Astrocyte (in vitro differentiated cells and primary cell): ENCODE measurements around the gene AGTPBP1. TPM values are rescaled to one million over a fixed set of nuclear protein-coding genes. Genes with fewer than 3 reads are reported as not detected.
A peak's percentile ranks its signal among the peaks of the same experiment; 100 is the strongest.

ENCODE experiments used
- DNase-seq: peaks from one replicate; pipeline ENCODE4 v3.0.0-alpha.2; 2010; ENCODE audit warnings: low read depth
- FAIRE-seq: peaks from 2 replicates; lab custom pipeline; 2011; peaks lifted over from hg19 to GRCh38; lab: Jason Lieb, UNC
- H2AFZ ChIP-seq: 2 replicates; pipeline ENCODE4 v1.6.0; 2012; ENCODE audit warnings: low read depth, low read length, inconsistent platforms
- H3K27ac ChIP-seq: 2 replicates; pipeline ENCODE4 v1.5.1; 2011; ENCODE audit warnings: low read depth, low read length, inconsistent platforms
- H3K27me3 ChIP-seq: 2 replicates; pipeline ENCODE4 v1.6.0; 2011; ENCODE audit warnings: low read length, inconsistent platforms; ENCODE audit not compliant: insufficient read depth
- H3K36me3 ChIP-seq: 2 replicates; pipeline ENCODE4 v1.5.1; 2011; ENCODE audit warnings: low read length, inconsistent platforms; ENCODE audit not compliant: insufficient read depth
- H3K4me1 ChIP-seq: 2 replicates; pipeline ENCODE4 v1.5.1; 2011; ENCODE audit warnings: low read length, inconsistent platforms; ENCODE audit not compliant: insufficient read depth
- H3K4me2 ChIP-seq: 2 replicates; pipeline ENCODE4 v1.6.0; 2012; ENCODE audit warnings: low read length, inconsistent platforms
- H3K4me3 ChIP-seq: 2 replicates; pipeline ENCODE4 v1.5.1; 2011; ENCODE audit warnings: low read depth, mild to moderate bottlenecking, low read length, inconsistent platforms; ENCODE audit not compliant: insufficient read depth
- H3K79me2 ChIP-seq: 2 replicates; pipeline ENCODE4 v1.6.0; 2012; ENCODE audit warnings: mild to moderate bottlenecking, low read length, inconsistent platforms; ENCODE audit not compliant: insufficient read depth
- H3K9ac ChIP-seq: 2 replicates; pipeline ENCODE4 v1.6.0; 2012; ENCODE audit warnings: mild to moderate bottlenecking, low read length, inconsistent platforms
- H3K9me3 ChIP-seq: 2 replicates; pipeline ENCODE4 v1.5.1; 2012; ENCODE audit warnings: low read depth, mild to moderate bottlenecking, low read length, inconsistent platforms; ENCODE audit not compliant: insufficient read depth
- H4K20me1 ChIP-seq: 2 replicates; pipeline ENCODE4 v1.6.0; 2012; ENCODE audit warnings: low read length, inconsistent platforms; ENCODE audit not compliant: insufficient read depth
- H3K27ac Mint-ChIP-seq: one replicate; pipeline ENCODE4 v1.8.0; 2021; ENCODE audit warnings: mild to moderate bottlenecking, mixed read lengths; ENCODE audit not compliant: unreplicated experiment
- H3K27me3 Mint-ChIP-seq: one replicate; pipeline ENCODE4 v1.8.0; 2021; ENCODE audit warnings: low read depth, mixed read lengths; ENCODE audit not compliant: unreplicated experiment
- H3K36me3 Mint-ChIP-seq: one replicate; pipeline ENCODE4 v1.8.0; 2021; ENCODE audit warnings: low read depth, mixed read lengths; ENCODE audit not compliant: unreplicated experiment
- H3K4me1 Mint-ChIP-seq: one replicate; pipeline ENCODE4 v1.8.0; 2021; ENCODE audit warnings: low read depth, mixed read lengths; ENCODE audit not compliant: unreplicated experiment
- H3K4me3 Mint-ChIP-seq: one replicate; pipeline ENCODE4 v1.8.0; 2021; ENCODE audit warnings: mild to moderate bottlenecking, moderate library complexity, mixed read lengths; ENCODE audit not compliant: unreplicated experiment
- H3K9me3 Mint-ChIP-seq: one replicate; pipeline ENCODE4 v1.8.0; 2021; ENCODE audit warnings: mild to moderate bottlenecking, mixed read lengths; ENCODE audit not compliant: unreplicated experiment
- EZH2 ChIP-seq: IDR thresholded peaks from 2 replicates; pipeline ENCODE4 v1.6.1; 2012; ENCODE audit warnings: mild to moderate bottlenecking, low read length, inconsistent platforms; ENCODE audit not compliant: insufficient read depth
- total RNA-seq: library from RNA; stranded (reverse); gene quantifications from 2 replicates; pipeline ENCODE4 v1.2.1, GENCODE V29; 2021
- TF ChIP-seq, protein P1 (sequence below): IDR thresholded peaks from 2 replicates; pipeline ENCODE4 v1.5.1; 2011; ENCODE audit warnings: low read depth, mild to moderate bottlenecking, inconsistent platforms, low read length, moderate library complexity; ENCODE audit not compliant: insufficient read depth

Gene AGTPBP1
- total RNA-seq, 1 donor from 2014 or later: 30.0 TPM

DNA sequence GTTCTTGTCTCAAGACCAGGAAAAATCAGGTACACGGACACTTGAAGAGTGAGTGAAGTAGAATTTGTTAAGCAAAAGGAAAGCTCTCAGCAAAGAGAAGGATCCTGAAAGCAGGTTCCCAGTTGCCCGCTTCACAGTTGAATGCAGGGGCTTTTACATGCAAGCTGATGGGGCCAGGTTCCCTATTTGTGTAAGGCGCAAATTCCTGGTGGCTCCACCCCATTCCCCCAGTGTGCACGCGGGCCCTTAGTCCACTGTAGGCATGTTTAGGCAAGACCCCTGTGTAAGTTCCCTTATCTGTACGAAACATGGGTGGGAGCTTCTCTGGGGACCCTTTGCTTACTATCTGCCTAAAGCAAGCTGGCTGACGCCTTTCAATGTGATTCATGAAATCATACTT lies 2.7 kb upstream of the AGTPBP1 start:
- no peaks in the 10 kb centered on the region for H3K9me3 Mint-ChIP-seq
- FAIRE-seq: no peak
- Histone ChIP-seq H3K36me3 (no peaks in the 10 kb centered on the region), H3K4me2 (no peak overlapping the region), H2AFZ (no peak overlapping the region), H3K9ac (no peak overlapping the region), H3K4me1 (peaks cover 15% of the 10 kb centered on the region), H3K79me2 (peaks cover 6% of the 10 kb centered on the region), H3K4me3 (no peak overlapping the region), H3K9me3 (no peaks in the 10 kb centered on the region), H3K27me3 (peaks cover 27% of the 10 kb centered on the region), H3K27ac (no peak overlapping the region), H4K20me1 (peaks cover 11% of the 10 kb centered on the region)
- no peak overlapping the region for H3K4me3 Mint-ChIP-seq
- peaks cover 7% of the 10 kb centered on the region for H3K4me1 Mint-ChIP-seq
- no peak for TF ChIP-seq EZH2
- TF ChIP-seq, protein P1, sequence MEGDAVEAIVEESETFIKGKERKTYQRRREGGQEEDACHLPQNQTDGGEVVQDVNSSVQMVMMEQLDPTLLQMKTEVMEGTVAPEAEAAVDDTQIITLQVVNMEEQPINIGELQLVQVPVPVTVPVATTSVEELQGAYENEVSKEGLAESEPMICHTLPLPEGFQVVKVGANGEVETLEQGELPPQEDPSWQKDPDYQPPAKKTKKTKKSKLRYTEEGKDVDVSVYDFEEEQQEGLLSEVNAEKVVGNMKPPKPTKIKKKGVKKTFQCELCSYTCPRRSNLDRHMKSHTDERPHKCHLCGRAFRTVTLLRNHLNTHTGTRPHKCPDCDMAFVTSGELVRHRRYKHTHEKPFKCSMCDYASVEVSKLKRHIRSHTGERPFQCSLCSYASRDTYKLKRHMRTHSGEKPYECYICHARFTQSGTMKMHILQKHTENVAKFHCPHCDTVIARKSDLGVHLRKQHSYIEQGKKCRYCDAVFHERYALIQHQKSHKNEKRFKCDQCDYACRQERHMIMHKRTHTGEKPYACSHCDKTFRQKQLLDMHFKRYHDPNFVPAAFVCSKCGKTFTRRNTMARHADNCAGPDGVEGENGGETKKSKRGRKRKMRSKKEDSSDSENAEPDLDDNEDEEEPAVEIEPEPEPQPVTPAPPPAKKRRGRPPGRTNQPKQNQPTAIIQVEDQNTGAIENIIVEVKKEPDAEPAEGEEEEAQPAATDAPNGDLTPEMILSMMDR: no peak
- H3K36me3 Mint-ChIP-seq: no peaks in the 10 kb centered on the region
- peaks cover 9% of the 10 kb centered on the region for H3K27me3 Mint-ChIP-seq
- H3K27ac Mint-ChIP-seq: no peak overlapping the region
- DNase-seq: no peak

DNA sequence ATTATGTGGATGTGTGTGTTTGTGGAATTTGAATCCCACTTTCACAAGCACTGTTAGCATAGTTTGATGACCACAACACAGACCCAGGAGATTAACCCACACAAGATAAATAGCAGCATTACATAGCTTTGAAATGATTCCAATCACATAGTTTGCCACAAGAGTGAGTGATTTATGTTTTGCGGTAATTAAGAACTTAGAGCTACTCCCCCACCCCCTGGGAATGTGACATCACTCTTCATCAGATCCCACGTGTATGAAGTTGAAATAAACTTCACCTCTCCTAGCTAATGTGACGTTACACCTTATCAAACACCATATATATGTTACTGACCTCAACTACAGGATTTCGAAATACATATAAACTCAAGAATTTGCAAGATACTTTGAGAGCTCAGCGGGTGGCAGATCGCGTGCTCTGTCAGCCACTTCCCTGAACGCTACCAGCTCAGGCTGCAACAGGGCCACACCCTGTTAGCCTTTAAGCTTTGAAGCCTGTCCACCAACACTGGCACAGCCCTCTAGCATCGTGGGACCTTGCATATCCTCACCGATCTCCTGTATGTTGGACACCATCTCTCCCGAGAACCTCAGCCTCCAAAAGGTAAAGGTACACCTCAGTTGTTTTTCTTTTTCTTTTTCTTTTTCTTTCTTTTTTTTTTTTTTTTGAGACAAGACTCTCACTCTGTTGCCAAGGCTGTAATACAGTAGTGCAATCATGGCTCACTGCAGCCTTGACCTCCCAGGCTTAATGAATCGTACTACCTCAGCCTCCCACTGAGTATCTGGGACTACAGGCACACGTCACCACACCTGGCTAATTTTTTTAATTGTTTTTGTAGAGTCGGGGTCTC lies 1.7 kb upstream of the AGTPBP1 start:
- peak overlapping the region; percentile 45 for H3K27ac ChIP-seq
- no peak for TF ChIP-seq EZH2
- TF ChIP-seq, protein P1: no peak
- H2AFZ ChIP-seq: peak overlapping the region; percentile 12
- H3K36me3 Mint-ChIP-seq: no peaks in the 10 kb centered on the region
- H3K79me2 ChIP-seq: peaks cover 15% of the 10 kb centered on the region
- FAIRE-seq (peak; percentile 26), DNase-seq (peak; percentile 98)
- H3K4me1 Mint-ChIP-seq: peaks cover 7% of the 10 kb centered on the region
- peak overlapping the region; percentile 90 for H3K4me2 ChIP-seq
- H3K36me3 ChIP-seq: no peaks in the 10 kb centered on the region
- no peaks in the 10 kb centered on the region for H3K9me3 ChIP-seq
- H3K4me3 ChIP-seq: peak overlapping the region; percentile 31
- H3K9ac ChIP-seq: no peak overlapping the region
- peaks cover 15% of the 10 kb centered on the region for H3K4me1 ChIP-seq
- H3K27me3 ChIP-seq: peaks cover 22% of the 10 kb centered on the region
- H3K4me3 Mint-ChIP-seq: peak overlapping the region; percentile 2
- H3K27me3 Mint-ChIP-seq: peaks cover 7% of the 10 kb centered on the region
- H3K9me3 Mint-ChIP-seq: no peaks in the 10 kb centered on the region
- H4K20me1 ChIP-seq: peaks cover 18% of the 10 kb centered on the region
- H3K27ac Mint-ChIP-seq: peak overlapping the region; percentile 50

DNA sequence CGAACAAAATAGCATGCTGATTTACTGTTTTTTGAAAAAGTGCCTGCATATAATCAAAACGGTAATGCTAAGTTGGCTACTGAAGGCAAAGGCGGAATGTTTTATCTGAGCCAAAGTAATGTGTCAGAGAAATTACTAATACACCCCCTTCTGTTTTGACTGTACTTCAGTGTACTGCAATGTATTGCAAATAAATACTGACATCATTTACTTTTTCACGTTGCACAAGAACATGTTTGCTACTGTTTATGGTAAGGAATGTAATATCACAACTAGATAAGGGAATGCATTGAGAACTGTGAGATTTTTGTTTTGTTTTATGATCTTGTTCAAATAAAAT lies 813 bp upstream of the AGTPBP1 start:
- peak overlapping the region; percentile 68 for H3K4me3 ChIP-seq
- H4K20me1 ChIP-seq: peaks cover 22% of the 10 kb centered on the region
- FAIRE-seq (peak; percentile 83), DNase-seq (peak; percentile 80)
- peaks cover 19% of the 10 kb centered on the region for H3K79me2 ChIP-seq
- peak overlapping the region; percentile 89 for H3K9ac ChIP-seq
- peak overlapping the region; percentile 79 for H3K27ac ChIP-seq
- Mint-ChIP-seq H3K4me3 (peak overlapping the region; percentile 93), H3K9me3 (no peaks in the 10 kb centered on the region), H3K27me3 (no peaks in the 10 kb centered on the region), H3K27ac (peak overlapping the region; percentile 86), H3K4me1 (peaks cover 7% of the 10 kb centered on the region), H3K36me3 (no peaks in the 10 kb centered on the region)
- peak overlapping the region; percentile 57 for H2AFZ ChIP-seq
- peaks cover 15% of the 10 kb centered on the region for H3K4me1 ChIP-seq
- H3K9me3 ChIP-seq: no peaks in the 10 kb centered on the region
- H3K36me3 ChIP-seq: no peaks in the 10 kb centered on the region
- peaks cover 22% of the 10 kb centered on the region for H3K27me3 ChIP-seq
- TF ChIP-seq, protein P1: no peak
- no peak for TF ChIP-seq EZH2
- peak overlapping the region; percentile 90 for H3K4me2 ChIP-seq
